HEK293 (cell line): ENCODE measurements around the gene KIFC1.

Experiments used
- BCL11A ChIP-seq: fragments of 450-650 bp; formaldehyde crosslinking; IDR thresholded peaks from 2 replicates; pipeline ENCODE4 v1.5.1; 2016; ENCODE audit warnings: low read depth, missing biosample characterization, missing genetic modification characterization
- GLI4 ChIP-seq: fragments of 450-650 bp; formaldehyde crosslinking; IDR thresholded peaks from 2 replicates; pipeline ENCODE4 v1.5.1; 2016; ENCODE audit warnings: missing biosample characterization, missing genetic modification characterization
- SALL2 ChIP-seq: fragments of 450-650 bp; formaldehyde crosslinking; IDR thresholded peaks from 2 replicates; pipeline ENCODE4 v1.5.0; 2017; ENCODE audit warnings: missing biosample characterization, mild to moderate bottlenecking, missing genetic modification characterization, borderline replicate concordance
- SETDB1 ChIP-seq: IDR thresholded peaks from one replicate; pipeline ENCODE4 v1.6.1; 2017; ENCODE audit warnings: mild to moderate bottlenecking, low read length, moderate library complexity, mixed read lengths; ENCODE audit not compliant: insufficient read length
- TSHZ1 ChIP-seq: fragments of 450-650 bp; formaldehyde crosslinking; IDR thresholded peaks from 2 replicates; pipeline ENCODE4 v1.5.1; 2016; ENCODE audit warnings: missing biosample characterization, missing genetic modification characterization, borderline replicate concordance
- WT1 ChIP-seq: fragments of 450-650 bp; formaldehyde crosslinking; IDR thresholded peaks from 2 replicates; pipeline ENCODE4 v1.5.1; 2016; ENCODE audit warnings: missing biosample characterization, missing genetic modification characterization
- YY1 ChIP-seq: fragments of 450-650 bp; formaldehyde crosslinking; IDR thresholded peaks from 2 replicates; pipeline ENCODE4 v1.5.1; 2018; ENCODE audit warnings: missing biosample characterization, missing genetic modification characterization
- ZBTB11 ChIP-seq: fragments of 450-650 bp; formaldehyde crosslinking; conservative IDR thresholded peaks from 2 replicates; pipeline ENCODE4 v1.5.1; 2016; ENCODE audit warnings: low read depth, missing biosample characterization, missing genetic modification characterization
- ZBTB20 ChIP-seq: fragments of 450-650 bp; formaldehyde crosslinking; IDR thresholded peaks from 2 replicates; pipeline ENCODE4 v1.5.1; 2016; ENCODE audit warnings: missing biosample characterization, missing genetic modification characterization
- ZBTB49 ChIP-seq: fragments of 450-650 bp; formaldehyde crosslinking; IDR thresholded peaks from 2 replicates; pipeline ENCODE4 v1.5.1; 2016; ENCODE audit warnings: missing biosample characterization, missing genetic modification characterization, low read depth
- ZNF138 ChIP-seq: fragments of 450-650 bp; formaldehyde crosslinking; IDR thresholded peaks from 2 replicates; pipeline ENCODE4 v1.5.1; 2016; ENCODE audit warnings: missing biosample characterization, missing genetic modification characterization, borderline replicate concordance
- ZNF148 ChIP-seq: fragments of 450-650 bp; formaldehyde crosslinking; IDR thresholded peaks from 2 replicates; pipeline ENCODE4 v1.5.0; 2017; ENCODE audit warnings: missing biosample characterization, missing genetic modification characterization, borderline replicate concordance
- ZNF2 ChIP-seq: fragments of 450-650 bp; formaldehyde crosslinking; IDR thresholded peaks from 2 replicates; pipeline ENCODE4 v1.5.1; 2016; ENCODE audit warnings: missing biosample characterization, missing genetic modification characterization
- ZNF341 ChIP-seq: fragments of 450-650 bp; formaldehyde crosslinking; IDR thresholded peaks from 2 replicates; pipeline ENCODE4; 2016; ENCODE audit warnings: low read depth, missing biosample characterization, missing genetic modification characterization
- ZNF513 ChIP-seq: fragments of 450-650 bp; IDR thresholded peaks from 2 replicates; pipeline ENCODE4 v1.5.1; 2018; ENCODE audit warnings: missing biosample characterization, missing genetic modification characterization
- ZNF555 ChIP-seq: fragments of 450-650 bp; formaldehyde crosslinking; conservative IDR thresholded peaks from 2 replicates; pipeline ENCODE4 v1.5.1; 2017; ENCODE audit warnings: missing biosample characterization, mild to moderate bottlenecking, missing genetic modification characterization, inconsistent platforms
- ZNF600 ChIP-seq: fragments of 450-650 bp; formaldehyde crosslinking; IDR thresholded peaks from 2 replicates; pipeline ENCODE4 v1.5.1; 2016; ENCODE audit warnings: missing biosample characterization, missing genetic modification characterization
- ZNF610 ChIP-seq: fragments of 450-650 bp; formaldehyde crosslinking; IDR thresholded peaks from 2 replicates; pipeline ENCODE4 v1.5.1; 2016; ENCODE audit warnings: missing biosample characterization, missing genetic modification characterization, borderline replicate concordance
- ZNF664 ChIP-seq: fragments of 450-650 bp; formaldehyde crosslinking; IDR thresholded peaks from 2 replicates; pipeline ENCODE4 v1.5.1; 2016; ENCODE audit warnings: missing biosample characterization, missing genetic modification characterization
- ZNF704 ChIP-seq: fragments of 450-650 bp; formaldehyde crosslinking; IDR thresholded peaks from 2 replicates; pipeline ENCODE4 v1.5.1; 2016; ENCODE audit warnings: missing biosample characterization, missing genetic modification characterization
- ZSCAN4 ChIP-seq: fragments of 450-650 bp; formaldehyde crosslinking; IDR thresholded peaks from 2 replicates; pipeline ENCODE4 v1.5.1; 2017; ENCODE audit warnings: missing biosample characterization, missing genetic modification characterization

KIFC1 gene

GRCh38 chr6:33344701-33345697 is 46.6 kb upstream of the KIFC1 start (continued):
- TF ChIP-seq ZBTB49, result no peak
- TF ChIP-seq WT1 (tag by site-specific recombination), result peak; percentile 89
- no peak for TF ChIP-seq ZSCAN4 (tag by site-specific recombination)
- TF ChIP-seq TSHZ1 (tag by site-specific recombination), result peak; percentile 58; the same call in 1 of the 2 replicates
- peak; percentile 31; the same call in 1 of the 2 replicates for TF ChIP-seq ZNF341
- TF ChIP-seq ZBTB20 (tag by site-specific recombination), result no peak
- no peak for TF ChIP-seq ZNF704 (tag by site-specific recombination)
- no peak for TF ChIP-seq ZNF138
- 0 out of 2 replicates have a peak, but pooled peaks have one; percentile 14 for TF ChIP-seq ZBTB11
- 0 out of 2 replicates have a peak, but pooled peaks have one; percentile 26 for TF ChIP-seq ZNF2 (tag by site-specific recombination)
- no peak for TF ChIP-seq YY1 (tag by site-specific recombination)
- TF ChIP-seq ZNF600, result peak; percentile 91
- TF ChIP-seq ZNF513 (tag by site-specific recombination), result no peak
- TF ChIP-seq ZNF148, result no peak
- TF ChIP-seq ZNF610 (tag by site-specific recombination), result no peak; the same call in 1 of the 2 replicates
- TF ChIP-seq ZNF555 (tag by site-specific recombination), result no peak
- no peak for TF ChIP-seq GLI4 (tag by site-specific recombination)
- TF ChIP-seq ZNF664, result no peak
- no peak for TF ChIP-seq SALL2
- TF ChIP-seq BCL11A (tag by site-specific recombination), result no peak
- no peak for TF ChIP-seq SETDB1
